H1 (cell line): ENCODE measurements around the gene ASAP3.

Experiments
- KDM1A ChIP-seq: fragments of 200-600, 300-600 bp; sonication (generic); IDR thresholded peaks from 2 replicates; pipeline ENCODE4 v1.7.1; 2016; ENCODE audit warnings: mild to moderate bottlenecking, low read length, borderline replicate concordance
- NRF1 ChIP-seq: IDR thresholded peaks from 2 replicates; pipeline ENCODE4 v1.6.1; 2011; ENCODE audit warnings: mild to moderate bottlenecking, low read depth, low read length, improper control_type of control experiment
- POLR2A ChIP-seq, 2 experiments: IDR thresholded peaks; 1 replicate in 1 of 2; 2 replicates in 1 of 2; pipeline ENCODE4 v1.6.1; 2011; ENCODE audit warnings: low read depth in 2 of 2, low read length in 2 of 2, mild to moderate bottlenecking in 2 of 2; ENCODE audit errors: control extremely low read depth in 1 of 2
- TF ChIP-seq, protein P1 (sequence below): IDR thresholded peaks from 2 replicates; pipeline ENCODE4 v1.6.1; 2011; ENCODE audit warnings: low read depth, mild to moderate bottlenecking, low read length; ENCODE audit not compliant: insufficient read depth

DNA sequence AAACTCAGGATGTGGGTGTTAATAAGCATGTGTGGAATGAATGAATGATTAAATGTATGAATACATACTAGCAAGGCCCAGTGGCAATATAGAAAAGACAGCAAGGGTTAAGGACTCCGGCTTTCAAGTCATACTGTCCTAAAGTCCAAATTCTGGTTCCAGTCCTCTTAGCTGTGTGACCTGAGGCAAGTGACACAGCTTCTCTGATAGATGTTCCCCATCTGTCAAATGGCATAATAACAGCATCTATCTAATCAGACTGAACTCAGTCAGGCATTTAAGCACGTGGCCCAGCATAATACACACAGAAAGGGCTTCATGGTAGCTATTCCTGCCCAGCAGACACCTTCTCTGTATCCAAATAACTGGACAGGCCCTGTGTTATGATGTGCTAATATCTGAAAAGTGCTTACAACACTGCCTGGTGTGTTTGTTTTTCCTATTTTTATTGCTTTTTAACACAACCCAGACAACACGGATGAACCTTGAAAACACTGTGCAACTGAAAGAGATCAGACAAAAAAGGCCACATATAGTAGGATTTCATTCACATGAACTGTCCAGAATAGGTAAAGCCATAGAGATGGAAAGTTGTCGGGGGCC lies 12.4 kb downstream of the ASAP3 start:
- TF ChIP-seq KDM1A (no peak), NRF1 (no peak), POLR2A (IDR thresholded peaks at IDR 0.05; ENCODE audit: control extremely low read depth in 1 of 2, low read depth in 2 of 2, low read length in 2 of 2) (no peak)
- TF ChIP-seq, protein P1, sequence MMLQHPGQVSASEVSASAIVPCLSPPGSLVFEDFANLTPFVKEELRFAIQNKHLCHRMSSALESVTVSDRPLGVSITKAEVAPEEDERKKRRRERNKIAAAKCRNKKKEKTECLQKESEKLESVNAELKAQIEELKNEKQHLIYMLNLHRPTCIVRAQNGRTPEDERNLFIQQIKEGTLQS, result no peak
